Thoracic aorta (tissue), 2 donors: ENCODE results near the gene NRP1. TPM values are rescaled to one million over a fixed set of nuclear protein-coding genes. Genes with fewer than 3 reads are reported as not detected.
"Not testable (repeated sequence)": the region's sequence is repeated elsewhere in the genome, so short reads cannot be mapped to it uniquely, and the experiment has no call there.

Experiments used
- ATAC-seq: fragments of 150-250 bp; one replicate; pipeline ENCODE4 v1.8.0; 2017; ENCODE audit warnings: low read depth; ENCODE audit not compliant: insufficient number of reproducible peaks, low FRiP score
- DNase-seq: peaks from one replicate; pipeline ENCODE4 v3.0.0-alpha.2; 2020; ENCODE audit warnings: low spot score
- H3K27ac ChIP-seq, 2 donors: fragments of 200-600 bp; sonication (generic); 1 replicate in 1 of 2; 2 replicates in 1 of 2; pipeline ENCODE4 v1.5.1; 2016; ENCODE audit warnings: mild to moderate bottlenecking in 2 of 2, moderate library complexity in 2 of 2
- H3K27me3 ChIP-seq: fragments of 200-600 bp; sonication (generic); replicated peaks from 2 replicates; pipeline ENCODE4 v1.6.0; 2016; ENCODE audit warnings: mild to moderate bottlenecking; ENCODE audit not compliant: insufficient read depth
- H3K36me3 ChIP-seq: fragments of 200-600 bp; sonication (generic); one replicate; pipeline ENCODE4 v1.5.1; 2016
- H3K4me1 ChIP-seq, 2 donors: fragments of 200-600 bp; sonication (generic); 1 replicate in 1 of 2; 2 replicates in 1 of 2; pipeline versions ENCODE4 v1.5.1 to v1.6.0; 2016; ENCODE audit warnings: low read depth in 2 of 2, mild to moderate bottlenecking in 1 of 2; ENCODE audit not compliant: control insufficient read depth in 1 of 2
- H3K4me3 ChIP-seq: fragments of 200-600 bp; sonication (generic); 2 replicates; pipeline ENCODE4 v1.5.1; 2016; ENCODE audit warnings: mild to moderate bottlenecking
- H3K9me3 ChIP-seq: fragments of 200-600 bp; sonication (generic); 2 replicates; pipeline ENCODE4 v1.5.1; 2016
- CTCF ChIP-seq: fragments of 200-600 bp; sonication (generic); IDR thresholded peaks from one replicate; pipeline ENCODE4 v1.5.1; 2019; ENCODE audit warnings: antibody characterized with exemption
- total RNA-seq, 2 donors: library from RNA; depleted of rRNA; stranded (reverse); fragments of >200 nt; gene quantifications; one replicate each; pipeline versions ENCODE4 v1.1.0 to v1.2.3, GENCODE V29; 2016

The NRP1 gene
- 100 to 1,000 TPM in 1 of 2 donors, 10 to 100 TPM in 1; 66.9 to 117 TPM for total RNA-seq

- ATAC-seq (no peak), DNase-seq (no peak)
- peak within 1 kb of the TSS; percentile 92 to 96 for H3K27ac ChIP-seq
These were observed at the start of gene NRP1 for GRCh38 chr10:33334153-33334804. TSS of gene NRP1 (minus strand) at chr10:33334667. CDS start at chr10:33334382, 285 bp downstream.

GRCh38 chr10:33384201-33384600, 49.7 kb upstream of the NRP1 start:
- ATAC-seq, H3K9me3 ChIP-seq, H3K4me3 ChIP-seq, H3K27me3 ChIP-seq, H3K4me1 ChIP-seq, H3K36me3 ChIP-seq, H3K27ac ChIP-seq, DNase-seq: not testable (repeated sequence)

More at GRCh38 chr10:33334153-33334804, at the start of gene NRP1:
- Histone ChIP-seq H3K4me1 (peaks cover 7 to 33% of the 10 kb centered on the region in 2 donors), H3K9me3 (no peaks in the 10 kb centered on the region), H3K27me3 (no peaks in the 10 kb centered on the region), H3K36me3 (no peaks in the 10 kb centered on the region), H3K4me3 (peak within 1 kb of the TSS; percentile 94)
- no peak for TF ChIP-seq CTCF

- Histone ChIP-seq H3K27ac (no peak overlapping the region), H3K4me3 (no peak overlapping the region), H3K27me3 (no peaks in the 10 kb centered on the region), H3K4me1 (no peaks in the 10 kb centered on the region), H3K9me3 (no peaks in the 10 kb centered on the region), H3K36me3 (no peaks in the 10 kb centered on the region)
- ATAC-seq (no peak), DNase-seq (no peak)
- no peak for TF ChIP-seq CTCF
These were observed 48.6 kb upstream of the NRP1 start for GRCh38 chr10:33382921-33383713.

- no peak for DNase-seq
- H3K9me3 ChIP-seq, result no peaks in the 10 kb centered on the region
- H3K36me3 ChIP-seq, result no peaks in the 10 kb centered on the region
- H3K27me3 ChIP-seq, result no peaks in the 10 kb centered on the region
- no peak for TF ChIP-seq CTCF
- H3K27ac ChIP-seq, result no peak overlapping the region
- no peak for ATAC-seq
- peaks cover 6% of the 10 kb centered on the region in 2 donors for H3K4me1 ChIP-seq
- H3K4me3 ChIP-seq, result no peak overlapping the region
These were observed 47.7 kb upstream of the NRP1 start for GRCh38 chr10:33382216-33382600.

- DNase-seq (no peak), ATAC-seq (no peak)
- no peaks in the 10 kb centered on the region for H3K27me3 ChIP-seq
- H3K36me3 ChIP-seq, result no peaks in the 10 kb centered on the region
- no peak for TF ChIP-seq CTCF
- no peak overlapping the region for H3K4me3 ChIP-seq
- peaks cover 6 to 12% of the 10 kb centered on the region in 2 donors for H3K4me1 ChIP-seq
- H3K9me3 ChIP-seq, result no peaks in the 10 kb centered on the region
- no peak overlapping the region for H3K27ac ChIP-seq
These were observed 47.2 kb upstream of the NRP1 start for GRCh38 chr10:33381451-33382215.
